ENCODE results near the gene ESYT1. TPM values are rescaled to one million over a fixed set of nuclear protein-coding genes. Genes with fewer than 3 reads are reported as not detected.

Gene ESYT1
- total and polyA plus RNA-seq, 9 of the 15 experiments (the other 6 are each of a cell fraction or from before 2014, with no cell fraction given) = 132 to 420 (median 164) TPM

DNA sequence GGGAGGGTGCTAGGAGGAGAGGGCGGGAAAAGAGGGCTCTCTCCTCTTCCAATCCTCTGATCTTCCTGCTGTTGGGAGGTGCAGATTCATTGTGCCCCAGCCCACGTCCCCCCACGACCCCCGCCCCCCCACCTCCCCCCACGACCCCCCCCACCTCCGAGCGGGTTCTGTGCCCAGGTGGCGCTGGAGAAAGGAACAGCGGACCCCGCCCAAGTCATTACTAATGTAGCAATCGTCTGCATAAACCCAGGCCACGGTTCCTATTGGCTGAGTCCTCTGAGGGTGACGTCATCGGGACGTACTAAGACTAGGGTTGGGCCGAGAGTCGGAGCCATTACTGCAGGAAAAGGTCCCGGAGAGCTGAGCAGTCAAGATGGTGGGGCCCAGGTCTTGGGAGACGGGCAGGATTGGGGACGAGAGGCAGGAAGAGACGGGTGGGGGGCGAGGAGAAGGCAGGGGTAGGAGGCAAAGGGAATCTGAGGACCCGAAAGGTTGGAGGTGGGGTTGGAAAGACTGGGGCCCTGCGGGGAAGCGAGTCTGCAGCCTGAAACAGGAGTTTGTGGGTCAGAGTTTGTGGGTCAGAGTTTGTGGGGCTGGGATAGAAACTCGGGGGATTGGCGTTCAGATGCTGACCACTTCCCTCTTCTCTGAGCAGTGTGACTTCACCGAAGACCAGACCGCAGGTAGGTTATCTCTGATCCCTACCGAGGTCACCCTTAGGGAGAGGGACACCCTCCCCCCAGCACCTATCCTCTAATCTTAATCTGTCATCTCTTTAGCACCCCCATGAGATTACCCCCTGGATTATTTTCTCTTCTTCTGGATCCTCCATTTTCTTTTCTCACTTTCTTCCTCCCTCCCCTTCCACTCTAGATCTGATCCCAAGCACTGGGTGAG lies 30.2 kb downstream of the ESYT1 start, which contains the start of gene MYL6 (continued):
- TF ChIP-seq ZBTB11 (CRISPR knock-in tag; IDR thresholded peaks at IDR 0.05) = no peak
- TF ChIP-seq CHD2 (IDR thresholded peaks at IDR 0.05; ENCODE audit: low read depth, low read length) = no peak
- TF ChIP-seq, protein P1, sequence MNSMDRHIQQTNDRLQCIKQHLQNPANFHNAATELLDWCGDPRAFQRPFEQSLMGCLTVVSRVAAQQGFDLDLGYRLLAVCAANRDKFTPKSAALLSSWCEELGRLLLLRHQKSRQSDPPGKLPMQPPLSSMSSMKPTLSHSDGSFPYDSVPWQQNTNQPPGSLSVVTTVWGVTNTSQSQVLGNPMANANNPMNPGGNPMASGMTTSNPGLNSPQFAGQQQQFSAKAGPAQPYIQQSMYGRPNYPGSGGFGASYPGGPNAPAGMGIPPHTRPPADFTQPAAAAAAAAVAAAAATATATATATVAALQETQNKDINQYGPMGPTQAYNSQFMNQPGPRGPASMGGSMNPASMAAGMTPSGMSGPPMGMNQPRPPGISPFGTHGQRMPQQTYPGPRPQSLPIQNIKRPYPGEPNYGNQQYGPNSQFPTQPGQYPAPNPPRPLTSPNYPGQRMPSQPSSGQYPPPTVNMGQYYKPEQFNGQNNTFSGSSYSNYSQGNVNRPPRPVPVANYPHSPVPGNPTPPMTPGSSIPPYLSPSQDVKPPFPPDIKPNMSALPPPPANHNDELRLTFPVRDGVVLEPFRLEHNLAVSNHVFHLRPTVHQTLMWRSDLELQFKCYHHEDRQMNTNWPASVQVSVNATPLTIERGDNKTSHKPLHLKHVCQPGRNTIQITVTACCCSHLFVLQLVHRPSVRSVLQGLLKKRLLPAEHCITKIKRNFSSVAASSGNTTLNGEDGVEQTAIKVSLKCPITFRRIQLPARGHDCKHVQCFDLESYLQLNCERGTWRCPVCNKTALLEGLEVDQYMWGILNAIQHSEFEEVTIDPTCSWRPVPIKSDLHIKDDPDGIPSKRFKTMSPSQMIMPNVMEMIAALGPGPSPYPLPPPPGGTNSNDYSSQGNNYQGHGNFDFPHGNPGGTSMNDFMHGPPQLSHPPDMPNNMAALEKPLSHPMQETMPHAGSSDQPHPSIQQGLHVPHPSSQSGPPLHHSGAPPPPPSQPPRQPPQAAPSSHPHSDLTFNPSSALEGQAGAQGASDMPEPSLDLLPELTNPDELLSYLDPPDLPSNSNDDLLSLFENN (IDR thresholded peaks at IDR 0.05; ENCODE audit: low read depth in 2 of 2, low read length in 2 of 2) = no peak
- TF ChIP-seq HDAC2 (IDR thresholded peaks at IDR 0.05) = peak; percentile 66; the same call in 1 of the 2 replicates
- TF ChIP-seq ELF4 (CRISPR knock-in tag; IDR thresholded peaks at IDR 0.05) = peak; percentile 99
- 0 out of 2 replicates have a peak, but pooled peaks have one; percentile 11 for TF ChIP-seq ARID2 (IDR thresholded peaks at IDR 0.05)
- TF ChIP-seq, protein P2, sequence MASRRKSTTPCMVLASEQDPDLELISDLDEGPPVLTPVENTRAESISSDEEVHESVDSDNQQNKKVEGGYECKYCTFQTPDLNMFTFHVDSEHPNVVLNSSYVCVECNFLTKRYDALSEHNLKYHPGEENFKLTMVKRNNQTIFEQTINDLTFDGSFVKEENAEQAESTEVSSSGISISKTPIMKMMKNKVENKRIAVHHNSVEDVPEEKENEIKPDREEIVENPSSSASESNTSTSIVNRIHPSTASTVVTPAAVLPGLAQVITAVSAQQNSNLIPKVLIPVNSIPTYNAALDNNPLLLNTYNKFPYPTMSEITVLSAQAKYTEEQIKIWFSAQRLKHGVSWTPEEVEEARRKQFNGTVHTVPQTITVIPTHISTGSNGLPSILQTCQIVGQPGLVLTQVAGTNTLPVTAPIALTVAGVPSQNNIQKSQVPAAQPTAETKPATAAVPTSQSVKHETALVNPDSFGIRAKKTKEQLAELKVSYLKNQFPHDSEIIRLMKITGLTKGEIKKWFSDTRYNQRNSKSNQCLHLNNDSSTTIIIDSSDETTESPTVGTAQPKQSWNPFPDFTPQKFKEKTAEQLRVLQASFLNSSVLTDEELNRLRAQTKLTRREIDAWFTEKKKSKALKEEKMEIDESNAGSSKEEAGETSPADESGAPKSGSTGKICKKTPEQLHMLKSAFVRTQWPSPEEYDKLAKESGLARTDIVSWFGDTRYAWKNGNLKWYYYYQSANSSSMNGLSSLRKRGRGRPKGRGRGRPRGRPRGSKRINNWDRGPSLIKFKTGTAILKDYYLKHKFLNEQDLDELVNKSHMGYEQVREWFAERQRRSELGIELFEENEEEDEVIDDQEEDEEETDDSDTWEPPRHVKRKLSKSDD (conservative IDR thresholded peaks at IDR 0.05; ENCODE audit: low read length) = no peak
- peak; percentile 73 for TF ChIP-seq KHSRP (IDR thresholded peaks at IDR 0.05)
- TF ChIP-seq C11orf30 (IDR thresholded peaks at IDR 0.05; ENCODE audit: low read depth) = peak; percentile 39; the same call in 1 of the 2 replicates
- TF ChIP-seq HCFC1 (IDR thresholded peaks at IDR 0.05; ENCODE audit: low read depth, low read length) = peak; percentile 13; the same call in 1 of the 2 replicates
- TF ChIP-seq TOE1 (IDR thresholded peaks at IDR 0.05; ENCODE audit: borderline replicate concordance) = peak; percentile 73; the same call in 1 of the 2 replicates
- no peak for TF ChIP-seq TOE1 (CRISPR knock-in tag; IDR thresholded peaks at IDR 0.05; ENCODE audit: borderline replicate concordance, low read depth)
- TF ChIP-seq KLF16 (IDR thresholded peaks at IDR 0.05) = no peak
- 0 out of 2 replicates have a peak, but pooled peaks have one; percentile 41 for TF ChIP-seq ZNF717 (CRISPR knock-in tag; IDR thresholded peaks at IDR 0.05)
- TF ChIP-seq ZNF232 (CRISPR knock-in tag; IDR thresholded peaks at IDR 0.05) = peak; percentile 59; the same call in 1 of the 2 replicates
- no peak for TF ChIP-seq MYBL2 (IDR thresholded peaks at IDR 0.05; ENCODE audit: low read depth)
- TF ChIP-seq MYBL2 (CRISPR knock-in tag; IDR thresholded peaks at IDR 0.05; ENCODE audit: borderline replicate concordance) = no peak
- peak in 1 of 2 experiments; percentile 65; a peak in 2 of 4 replicates for TF ChIP-seq TBL1XR1 (IDR thresholded peaks at IDR 0.05; ENCODE audit: low read length in 2 of 2)

All from K562 (cell line).